Esophagus squamous epithelium (tissue), 4 donors: ENCODE results near the gene CACNA1F.

Source experiments
- POLR2A ChIP-seq, 4 donors: fragments of 450-650 bp; IDR thresholded peaks; one replicate each; pipeline ENCODE4 v1.6.1; 2017; ENCODE audit warnings: antibody characterized with exemption in 4 of 4, mild to moderate bottlenecking in 4 of 4, moderate library complexity in 3 of 4
- TF ChIP-seq, protein P1 (sequence below), 6 experiments: fragments of 450-650 bp in 4 of 6; fragments of 200-600 bp in 2 of 6; sonication (generic) in 2 of 6; IDR thresholded peaks; one replicate each; pipeline ENCODE4 v1.5.1; 2016 to 2019; ENCODE audit warnings: antibody characterized with exemption in 6 of 6, mild to moderate bottlenecking in 4 of 6, moderate library complexity in 4 of 6

DNA sequence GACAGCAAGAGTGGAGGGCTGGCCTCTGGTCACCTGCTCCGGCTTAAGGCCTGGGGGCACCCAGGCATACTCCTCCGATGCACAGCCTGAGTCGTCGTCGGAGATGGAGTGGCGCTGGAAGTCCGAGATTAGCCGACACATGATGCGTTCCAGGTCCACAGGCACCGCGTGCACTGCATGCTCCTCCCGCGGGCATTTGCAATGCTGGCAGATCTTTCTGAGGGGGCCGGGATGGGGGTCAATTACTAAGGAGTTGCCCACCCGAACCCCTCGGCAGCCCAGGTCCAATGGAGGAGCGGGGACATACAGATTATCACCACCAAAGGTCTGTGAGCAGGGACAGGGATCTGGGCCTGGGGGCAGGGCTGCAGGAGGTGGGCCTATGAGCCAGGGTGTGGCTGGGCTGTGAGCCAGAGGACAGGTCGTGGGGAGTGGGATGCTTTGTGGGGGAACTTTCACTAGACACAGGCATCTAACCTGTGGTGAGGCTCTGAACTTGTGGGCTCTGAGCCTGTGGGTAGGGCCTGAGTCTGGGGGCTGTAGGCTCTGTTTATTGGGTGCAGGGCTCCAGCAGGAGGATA is 49.3 kb downstream of the CACNA1F start:
- TF ChIP-seq, protein P1, sequence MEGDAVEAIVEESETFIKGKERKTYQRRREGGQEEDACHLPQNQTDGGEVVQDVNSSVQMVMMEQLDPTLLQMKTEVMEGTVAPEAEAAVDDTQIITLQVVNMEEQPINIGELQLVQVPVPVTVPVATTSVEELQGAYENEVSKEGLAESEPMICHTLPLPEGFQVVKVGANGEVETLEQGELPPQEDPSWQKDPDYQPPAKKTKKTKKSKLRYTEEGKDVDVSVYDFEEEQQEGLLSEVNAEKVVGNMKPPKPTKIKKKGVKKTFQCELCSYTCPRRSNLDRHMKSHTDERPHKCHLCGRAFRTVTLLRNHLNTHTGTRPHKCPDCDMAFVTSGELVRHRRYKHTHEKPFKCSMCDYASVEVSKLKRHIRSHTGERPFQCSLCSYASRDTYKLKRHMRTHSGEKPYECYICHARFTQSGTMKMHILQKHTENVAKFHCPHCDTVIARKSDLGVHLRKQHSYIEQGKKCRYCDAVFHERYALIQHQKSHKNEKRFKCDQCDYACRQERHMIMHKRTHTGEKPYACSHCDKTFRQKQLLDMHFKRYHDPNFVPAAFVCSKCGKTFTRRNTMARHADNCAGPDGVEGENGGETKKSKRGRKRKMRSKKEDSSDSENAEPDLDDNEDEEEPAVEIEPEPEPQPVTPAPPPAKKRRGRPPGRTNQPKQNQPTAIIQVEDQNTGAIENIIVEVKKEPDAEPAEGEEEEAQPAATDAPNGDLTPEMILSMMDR (IDR thresholded peaks at IDR 0.05) = no peak
- TF ChIP-seq POLR2A (IDR thresholded peaks at IDR 0.05) = no peak
